WTC11 (cell line): ENCODE results near the gene ESRRA.

Experiments used
- CBFB ChIP-seq: sonication (generic); formaldehyde crosslinking; IDR thresholded peaks from 2 replicates; pipeline ENCODE4 v1.8.1; 2022; ENCODE audit warnings: mild to moderate bottlenecking, low read depth, missing genetic modification reagents
- CTCF ChIP-seq: fragments of 200-600 bp; IDR thresholded peaks from 2 replicates; pipeline ENCODE4 v1.8.0; 2022; ENCODE audit warnings: antibody characterized with exemption
- ESRRA ChIP-seq: sonication (generic); formaldehyde crosslinking; IDR thresholded peaks from 2 replicates; pipeline ENCODE4 v1.8.1; 2022; ENCODE audit warnings: mild to moderate bottlenecking, missing genetic modification reagents, borderline replicate concordance
- FOXJ3 ChIP-seq: sonication (generic); formaldehyde crosslinking; IDR thresholded peaks from 2 replicates; pipeline ENCODE4 v1.9.0; 2021; ENCODE audit warnings: missing genetic modification reagents, mild to moderate bottlenecking, borderline replicate concordance
- KAT7 ChIP-seq: sonication (generic); formaldehyde crosslinking; IDR thresholded peaks from 2 replicates; pipeline ENCODE4 v1.8.1; 2023; ENCODE audit warnings: missing genetic modification reagents, mild to moderate bottlenecking, borderline replicate concordance
- MYBL2 ChIP-seq: sonication (generic); formaldehyde crosslinking; IDR thresholded peaks from 2 replicates; pipeline ENCODE4 v1.8.1; 2023; ENCODE audit warnings: mild to moderate bottlenecking, moderate library complexity, missing genetic modification reagents
- NR1H2 ChIP-seq: sonication (generic); formaldehyde crosslinking; IDR thresholded peaks from 2 replicates; pipeline ENCODE4 v1.9.0; 2021; ENCODE audit warnings: mild to moderate bottlenecking, moderate library complexity, missing genetic modification reagents
- PRDM15 ChIP-seq: sonication (generic); formaldehyde crosslinking; IDR thresholded peaks from 2 replicates; pipeline ENCODE4 v1.8.0; 2022; ENCODE audit warnings: missing genetic modification reagents
- SMAD3 ChIP-seq: sonication (generic); formaldehyde crosslinking; IDR thresholded peaks from 2 replicates; pipeline ENCODE4 v1.8.0; 2022; ENCODE audit warnings: missing genetic modification reagents, mild to moderate bottlenecking, borderline replicate concordance
- SP1 ChIP-seq: sonication (generic); formaldehyde crosslinking; conservative IDR thresholded peaks from 2 replicates; pipeline ENCODE4 v1.8.1; 2022; ENCODE audit warnings: missing genetic modification reagents
- TCF7 ChIP-seq: sonication (generic); formaldehyde crosslinking; IDR thresholded peaks from 2 replicates; pipeline ENCODE4 v1.8.0; 2022; ENCODE audit warnings: mild to moderate bottlenecking, low read depth, missing genetic modification reagents, moderate library complexity
- ZNF232 ChIP-seq: sonication (generic); formaldehyde crosslinking; IDR thresholded peaks from 2 replicates; pipeline ENCODE4 v1.8.0; 2022; ENCODE audit warnings: mild to moderate bottlenecking, missing genetic modification reagents
- TF ChIP-seq, protein P1 (sequence below): sonication (generic); formaldehyde crosslinking; IDR thresholded peaks from 2 replicates; pipeline ENCODE4 v1.8.1; 2023; ENCODE audit warnings: mild to moderate bottlenecking, missing genetic modification reagents, borderline replicate concordance

GRCh38 chr11:64299847-64300648, 5.3 kb upstream of the ESRRA start, which contains the start of gene CATSPERZ:
- no peak for TF ChIP-seq MYBL2 (CRISPR knock-in tag)
- TF ChIP-seq ZNF232 (CRISPR knock-in tag): no peak
- TF ChIP-seq CTCF: no peak
- TF ChIP-seq CBFB: no peak
- no peak for TF ChIP-seq KAT7 (CRISPR knock-in tag)
- no peak for TF ChIP-seq FOXJ3 (CRISPR knock-in tag)
- TF ChIP-seq PRDM15 (CRISPR knock-in tag): no peak; the same call in 1 of the 2 replicates
- TF ChIP-seq TCF7 (CRISPR knock-in tag): no peak
- no peak for TF ChIP-seq ESRRA (CRISPR knock-in tag)
- TF ChIP-seq SP1: no peak
- TF ChIP-seq, protein P1, sequence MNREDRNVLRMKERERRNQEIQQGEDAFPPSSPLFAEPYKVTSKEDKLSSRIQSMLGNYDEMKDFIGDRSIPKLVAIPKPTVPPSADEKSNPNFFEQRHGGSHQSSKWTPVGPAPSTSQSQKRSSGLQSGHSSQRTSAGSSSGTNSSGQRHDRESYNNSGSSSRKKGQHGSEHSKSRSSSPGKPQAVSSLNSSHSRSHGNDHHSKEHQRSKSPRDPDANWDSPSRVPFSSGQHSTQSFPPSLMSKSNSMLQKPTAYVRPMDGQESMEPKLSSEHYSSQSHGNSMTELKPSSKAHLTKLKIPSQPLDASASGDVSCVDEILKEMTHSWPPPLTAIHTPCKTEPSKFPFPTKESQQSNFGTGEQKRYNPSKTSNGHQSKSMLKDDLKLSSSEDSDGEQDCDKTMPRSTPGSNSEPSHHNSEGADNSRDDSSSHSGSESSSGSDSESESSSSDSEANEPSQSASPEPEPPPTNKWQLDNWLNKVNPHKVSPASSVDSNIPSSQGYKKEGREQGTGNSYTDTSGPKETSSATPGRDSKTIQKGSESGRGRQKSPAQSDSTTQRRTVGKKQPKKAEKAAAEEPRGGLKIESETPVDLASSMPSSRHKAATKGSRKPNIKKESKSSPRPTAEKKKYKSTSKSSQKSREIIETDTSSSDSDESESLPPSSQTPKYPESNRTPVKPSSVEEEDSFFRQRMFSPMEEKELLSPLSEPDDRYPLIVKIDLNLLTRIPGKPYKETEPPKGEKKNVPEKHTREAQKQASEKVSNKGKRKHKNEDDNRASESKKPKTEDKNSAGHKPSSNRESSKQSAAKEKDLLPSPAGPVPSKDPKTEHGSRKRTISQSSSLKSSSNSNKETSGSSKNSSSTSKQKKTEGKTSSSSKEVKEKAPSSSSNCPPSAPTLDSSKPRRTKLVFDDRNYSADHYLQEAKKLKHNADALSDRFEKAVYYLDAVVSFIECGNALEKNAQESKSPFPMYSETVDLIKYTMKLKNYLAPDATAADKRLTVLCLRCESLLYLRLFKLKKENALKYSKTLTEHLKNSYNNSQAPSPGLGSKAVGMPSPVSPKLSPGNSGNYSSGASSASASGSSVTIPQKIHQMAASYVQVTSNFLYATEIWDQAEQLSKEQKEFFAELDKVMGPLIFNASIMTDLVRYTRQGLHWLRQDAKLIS (CRISPR knock-in tag): no peak
- TF ChIP-seq SMAD3 (CRISPR knock-in tag): no peak
- no peak for TF ChIP-seq NR1H2
